HUDEP-2 (cell line): ENCODE results near the gene B3GNT2.

ENCODE experiments used
- DNase-seq, 76 experiments: peaks; one replicate each; lab custom pipeline; 2025; ENCODE audit not compliant: unreplicated experiment in 76 of 76; lab: John Stamatoyannopoulos, UW

Gene B3GNT2

DNA sequence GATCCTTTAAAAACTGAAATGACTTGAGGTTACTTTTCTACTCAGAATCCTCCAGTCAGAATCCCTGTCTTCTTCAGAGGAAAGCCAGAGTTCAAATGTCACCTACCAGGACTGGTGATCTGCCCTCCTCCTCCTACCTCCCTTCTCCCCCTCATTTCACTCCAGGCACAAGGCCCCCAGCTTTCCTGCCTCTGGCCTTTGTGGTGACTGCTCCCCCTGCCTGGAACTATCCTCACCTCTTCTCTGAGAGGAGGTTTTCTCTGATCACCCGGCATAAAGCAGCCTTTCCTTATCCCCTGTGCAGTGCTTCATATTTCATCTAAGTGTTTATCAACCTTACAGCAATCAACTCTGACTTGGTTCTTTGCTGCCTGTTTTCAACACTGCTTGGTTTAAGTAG, 6.8 kb downstream of the B3GNT2 start:
- DNase-seq: no peak

DNA sequence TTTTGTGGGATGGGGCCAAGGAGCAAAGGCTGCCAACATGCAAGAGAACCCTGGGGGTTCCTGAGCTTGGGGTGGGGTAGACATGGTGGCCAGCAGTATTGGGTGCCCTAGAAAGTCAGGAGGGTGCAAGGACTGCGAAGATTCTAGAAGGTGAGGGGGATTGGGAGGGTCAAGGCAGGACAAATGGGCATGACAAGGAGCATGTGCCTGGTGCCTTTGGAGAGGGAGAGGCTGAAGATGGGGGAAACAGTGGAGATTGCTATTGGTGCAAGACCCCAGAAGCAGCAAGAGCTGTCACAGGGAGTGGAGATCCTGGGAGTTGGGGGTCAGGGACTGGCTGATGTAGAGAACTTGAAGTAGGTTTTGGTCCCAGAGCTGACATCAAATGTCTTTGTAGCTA, 7.5 kb downstream of the B3GNT2 start:
- DNase-seq: no peak

DNA sequence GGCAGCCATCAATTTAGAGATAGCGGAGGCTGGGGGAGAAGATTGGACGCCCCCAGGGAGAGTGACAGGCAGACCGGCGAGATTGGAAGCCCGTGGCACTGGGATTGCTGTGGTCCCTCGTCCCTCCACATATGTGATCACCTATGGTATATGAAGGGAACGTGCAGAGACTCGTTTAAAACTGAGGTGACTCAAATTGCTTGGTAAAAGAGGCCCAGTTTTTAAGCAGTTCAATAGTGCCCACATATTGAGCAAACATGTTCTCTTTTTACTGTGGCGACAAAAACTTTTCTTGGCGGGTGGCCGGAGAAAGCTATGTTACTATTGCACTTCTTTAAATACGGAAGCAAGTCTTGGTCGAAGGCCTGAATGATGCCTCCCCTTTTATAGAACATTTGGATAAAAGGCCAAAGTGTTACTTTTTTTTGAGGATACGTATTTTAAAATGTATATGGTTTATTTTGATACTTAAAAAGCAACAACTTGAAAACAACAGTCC, 9.1 kb downstream of the B3GNT2 start:
- no peak for DNase-seq

DNA sequence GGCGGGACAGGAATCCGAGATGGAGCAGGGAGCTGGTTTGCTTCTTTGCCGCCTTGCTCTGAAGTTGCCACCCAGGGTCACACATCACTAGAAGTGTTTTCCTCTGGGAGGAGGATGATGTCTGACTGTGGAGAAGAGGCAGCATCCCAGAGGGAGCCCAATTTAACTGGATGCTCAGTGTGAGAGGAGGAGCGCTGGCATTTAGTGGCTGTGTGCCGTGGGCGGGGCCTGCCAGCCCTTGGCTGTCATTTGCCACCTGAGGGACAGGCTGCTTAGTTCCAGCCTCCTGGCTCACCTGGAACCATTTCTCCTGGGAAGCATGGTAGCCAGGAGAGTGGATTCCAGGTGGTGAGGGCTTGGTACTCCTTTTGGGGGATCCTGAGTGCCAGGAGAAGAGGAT, 9.6 kb downstream of the B3GNT2 start:
- no peak for DNase-seq

DNA sequence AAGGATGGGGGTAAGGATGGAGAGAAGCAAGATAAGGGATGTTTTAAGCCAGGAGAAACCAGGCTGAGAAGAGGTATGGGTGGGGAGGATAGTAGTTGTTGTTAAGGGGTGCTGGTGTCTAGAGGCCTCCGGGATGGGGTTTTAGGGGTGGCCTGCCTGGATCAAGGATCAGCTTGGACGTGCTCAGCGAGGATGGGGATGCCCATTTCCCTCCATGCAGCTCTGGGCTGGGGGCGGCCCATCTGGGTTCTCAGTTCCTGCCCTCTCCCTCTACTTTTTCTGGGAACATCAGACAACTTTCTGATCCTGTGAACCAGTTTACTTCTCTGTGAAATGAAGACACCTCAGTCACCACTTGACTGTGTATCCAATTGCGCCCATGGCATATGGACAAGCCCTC, 10.1 kb downstream of the B3GNT2 start:
- no peak for DNase-seq

DNA sequence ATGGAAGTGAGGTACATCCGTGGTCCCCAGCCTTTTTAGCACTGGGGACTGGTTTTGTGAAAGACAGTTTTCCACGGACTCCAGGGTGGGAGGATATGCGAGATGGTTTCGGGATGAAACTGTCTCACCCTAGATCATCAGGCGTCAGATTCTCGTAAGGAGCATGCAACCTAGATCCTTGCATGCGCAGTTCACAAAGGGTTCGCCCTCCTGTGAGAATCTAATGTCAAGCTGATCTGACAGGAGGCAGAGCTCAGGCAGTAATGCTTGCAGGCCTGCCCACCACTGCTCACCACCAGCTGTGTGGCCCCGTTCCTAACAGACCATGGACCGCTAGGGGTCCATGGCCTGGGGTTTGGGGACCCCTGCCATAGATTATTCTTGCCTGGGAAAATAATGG, 11.6 kb downstream of the B3GNT2 start:
- DNase-seq: no peak

DNA sequence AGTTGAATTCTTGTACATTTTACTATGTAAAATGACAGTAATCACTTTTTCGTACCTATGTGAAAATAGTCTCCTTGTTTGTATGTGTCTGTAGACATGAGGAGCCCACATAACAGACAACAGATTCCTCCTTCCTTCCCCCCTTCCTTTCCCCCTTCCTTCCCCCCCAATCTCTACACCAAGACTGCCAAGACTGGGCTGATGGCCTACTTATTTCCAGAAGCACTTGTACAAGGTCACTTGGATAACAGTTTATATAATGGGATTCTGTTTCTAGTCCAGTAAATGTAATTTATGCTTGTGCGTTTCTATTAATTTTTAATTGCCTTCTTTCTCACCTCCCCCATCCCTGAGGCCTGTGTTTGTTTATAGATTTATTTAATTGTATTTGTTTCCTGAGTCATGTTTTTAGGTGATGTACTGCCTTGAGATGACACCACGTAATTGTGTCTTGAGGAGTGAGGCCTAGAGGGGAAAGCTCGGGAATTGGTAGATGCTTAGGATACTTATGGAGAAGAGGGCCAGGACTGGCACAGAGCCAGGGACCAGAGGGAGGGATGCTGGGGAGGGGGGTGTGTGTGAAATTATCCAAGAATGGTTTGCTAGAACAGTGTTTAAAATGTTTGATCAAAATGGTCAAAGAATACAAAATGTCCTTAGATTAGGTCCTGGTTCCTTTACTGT, 12.3 kb downstream of the B3GNT2 start:
- DNase-seq: peak in 1 of 76 experiments; percentile 37

DNA sequence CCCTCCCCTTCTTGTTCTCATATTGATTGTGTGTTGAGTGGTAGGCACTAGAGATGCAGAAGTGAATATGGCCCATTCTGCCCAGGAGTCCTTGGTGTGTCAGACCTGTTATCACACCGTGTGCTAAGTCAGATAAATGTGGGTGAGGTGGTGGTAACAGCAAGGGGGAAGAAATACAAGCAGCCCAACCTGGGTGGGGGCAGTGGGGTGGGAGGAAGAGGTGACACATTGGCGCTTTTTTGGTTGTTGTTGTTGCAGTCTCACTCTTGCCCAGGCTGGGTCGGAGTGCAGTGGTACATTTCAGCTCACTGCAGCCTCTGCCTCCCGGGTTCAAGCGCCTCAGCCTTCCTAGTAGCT, 12.8 kb downstream of the B3GNT2 start:
- peak in 48 of 76 experiments; percentile 7 to 72 (median 34) for DNase-seq

DNA sequence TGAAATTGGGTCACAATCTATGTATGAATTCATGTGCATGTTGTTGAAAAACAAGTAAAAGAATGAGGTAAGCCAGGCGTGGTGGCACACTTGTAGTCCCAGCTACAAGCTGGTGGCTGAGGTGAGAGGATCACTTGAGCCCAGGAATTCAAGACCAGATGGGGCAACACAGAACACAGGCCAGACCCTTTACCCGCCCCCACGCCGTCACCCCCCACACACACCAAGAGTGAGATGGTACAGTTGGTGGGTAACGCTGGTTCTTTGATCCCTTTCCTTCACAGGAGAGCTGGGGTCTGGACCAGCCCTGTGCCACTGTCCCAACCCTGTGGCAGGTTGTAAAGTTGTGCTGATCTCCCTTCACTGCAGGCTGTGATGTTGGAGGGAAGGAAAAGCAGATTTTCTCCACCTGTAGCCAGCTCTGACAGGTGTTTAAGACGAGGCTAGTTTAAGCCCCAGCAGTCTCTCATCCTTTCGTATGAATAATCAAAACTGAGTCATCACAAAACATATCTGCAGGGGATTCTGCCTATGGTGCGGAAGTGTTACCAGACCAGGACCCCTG, 13.6 kb downstream of the B3GNT2 start:
- DNase-seq: no peak

DNA sequence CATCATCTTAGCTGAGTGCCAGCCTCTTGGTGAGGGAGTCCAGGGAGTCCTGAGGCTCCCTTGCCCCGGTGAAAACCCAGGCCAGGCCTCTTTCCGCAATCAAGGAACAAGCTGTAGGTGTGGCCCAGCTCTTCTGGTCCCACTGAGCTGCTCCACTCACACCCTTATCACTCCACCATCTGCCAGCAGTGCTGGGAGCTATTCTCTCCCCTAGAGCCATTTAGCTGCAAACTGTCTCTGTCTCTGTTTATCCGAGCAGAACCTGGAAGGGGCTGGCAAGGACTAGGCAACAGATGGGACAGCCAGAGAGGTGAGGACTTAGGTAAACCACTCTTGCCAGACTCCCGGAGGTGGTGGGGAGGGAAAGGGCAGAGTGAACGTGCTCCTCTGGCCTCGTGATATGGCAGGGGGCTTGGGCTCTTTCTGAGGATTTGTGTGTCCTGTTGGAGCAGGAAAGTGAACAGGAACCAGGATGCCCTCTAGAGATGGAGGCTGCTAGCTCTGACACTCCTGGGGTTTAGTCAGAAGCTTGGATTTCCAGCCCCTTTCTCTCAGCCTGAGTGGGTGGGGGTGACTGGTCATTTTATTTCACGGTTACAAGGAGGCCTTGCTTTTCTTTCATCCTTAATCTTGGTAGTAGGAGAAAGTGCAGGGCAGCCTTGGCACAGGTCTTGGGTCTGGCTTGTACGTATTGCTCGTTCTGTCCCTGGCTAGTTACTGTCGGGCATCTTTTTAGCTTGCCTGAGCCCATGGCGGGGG, 19.6 kb downstream of the B3GNT2 start:
- peak in 63 of 76 experiments; percentile 6 to 69 (median 38) for DNase-seq

DNA sequence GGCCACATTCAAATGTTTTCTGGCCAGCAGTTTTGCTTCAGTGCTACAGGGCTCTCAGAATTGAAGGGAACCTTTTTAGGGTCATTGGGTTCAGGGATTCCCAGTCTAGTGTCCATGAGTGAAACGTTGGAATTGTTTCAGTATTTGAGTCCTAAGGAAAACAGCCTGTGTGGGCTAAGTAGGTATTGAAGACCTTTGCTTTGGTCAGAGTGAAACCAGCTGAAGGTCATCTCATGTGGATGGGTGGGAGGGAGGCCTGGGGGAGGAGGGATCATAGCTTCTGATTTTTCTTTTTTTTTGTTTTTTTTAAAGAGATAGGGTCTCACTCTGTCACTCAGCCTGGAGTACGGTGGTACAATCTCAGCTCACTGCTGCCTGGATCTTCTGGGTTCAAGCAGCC, 20.2 kb downstream of the B3GNT2 start:
- no peak for DNase-seq

DNA sequence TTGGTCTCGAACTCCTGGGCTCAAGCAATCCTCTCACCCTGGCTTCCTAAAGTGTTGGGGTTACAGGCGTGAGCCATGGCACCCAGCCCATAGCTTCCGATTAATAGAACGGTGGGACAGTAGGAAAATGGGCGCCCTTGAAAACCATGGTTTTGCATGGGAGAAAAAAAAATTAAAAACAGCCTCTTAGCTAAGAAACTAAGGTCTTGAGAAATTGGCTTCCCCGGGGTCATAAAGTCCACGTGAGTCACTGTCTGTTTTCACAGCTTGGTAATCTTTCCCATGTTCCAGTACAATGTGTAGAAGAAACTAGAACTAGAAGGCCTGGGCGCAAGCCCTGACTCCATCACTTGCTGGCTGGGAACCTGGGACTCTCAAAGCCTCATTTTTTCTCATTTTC, 20.7 kb downstream of the B3GNT2 start:
- no peak for DNase-seq

DNA sequence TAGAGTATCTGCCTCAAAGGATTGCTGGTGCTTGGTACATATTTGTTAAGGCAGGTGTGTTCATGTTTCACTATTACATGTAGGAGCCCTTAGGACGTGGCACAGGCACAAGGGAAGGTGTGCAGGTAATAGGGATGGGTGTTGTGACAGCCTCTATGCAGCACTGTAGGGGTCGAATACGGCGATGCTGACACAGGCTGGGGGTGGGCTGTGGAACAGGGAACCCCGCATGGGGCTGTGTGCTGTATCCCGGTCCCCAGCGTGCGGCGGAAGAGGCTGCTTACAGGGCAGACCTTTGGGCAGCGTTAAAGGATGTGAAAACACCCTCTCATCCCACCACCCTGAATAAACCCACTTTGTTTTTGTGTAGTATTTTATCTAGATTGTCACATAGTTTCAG, 21.5 kb downstream of the B3GNT2 start:
- DNase-seq: no peak

DNA sequence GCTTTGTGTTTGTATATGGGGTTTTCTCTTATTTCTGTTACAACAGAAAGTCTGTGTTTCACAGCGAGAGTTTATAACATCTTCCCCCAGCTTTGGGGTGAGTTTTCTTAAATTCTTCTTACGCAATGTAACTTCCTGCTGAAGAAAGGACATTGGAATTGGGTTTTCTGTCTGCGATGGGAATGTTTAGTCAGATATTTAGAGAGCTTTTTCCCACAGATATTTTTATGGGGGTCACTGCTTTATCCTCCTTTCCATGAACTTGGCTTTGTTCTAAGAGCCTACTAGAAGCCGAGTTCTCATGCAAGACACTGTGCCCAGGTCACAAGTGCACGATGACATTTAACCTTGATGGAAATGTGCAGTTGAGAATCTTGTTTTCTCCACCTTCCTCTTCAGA, 22.1 kb downstream of the B3GNT2 start:
- DNase-seq: no peak

DNA sequence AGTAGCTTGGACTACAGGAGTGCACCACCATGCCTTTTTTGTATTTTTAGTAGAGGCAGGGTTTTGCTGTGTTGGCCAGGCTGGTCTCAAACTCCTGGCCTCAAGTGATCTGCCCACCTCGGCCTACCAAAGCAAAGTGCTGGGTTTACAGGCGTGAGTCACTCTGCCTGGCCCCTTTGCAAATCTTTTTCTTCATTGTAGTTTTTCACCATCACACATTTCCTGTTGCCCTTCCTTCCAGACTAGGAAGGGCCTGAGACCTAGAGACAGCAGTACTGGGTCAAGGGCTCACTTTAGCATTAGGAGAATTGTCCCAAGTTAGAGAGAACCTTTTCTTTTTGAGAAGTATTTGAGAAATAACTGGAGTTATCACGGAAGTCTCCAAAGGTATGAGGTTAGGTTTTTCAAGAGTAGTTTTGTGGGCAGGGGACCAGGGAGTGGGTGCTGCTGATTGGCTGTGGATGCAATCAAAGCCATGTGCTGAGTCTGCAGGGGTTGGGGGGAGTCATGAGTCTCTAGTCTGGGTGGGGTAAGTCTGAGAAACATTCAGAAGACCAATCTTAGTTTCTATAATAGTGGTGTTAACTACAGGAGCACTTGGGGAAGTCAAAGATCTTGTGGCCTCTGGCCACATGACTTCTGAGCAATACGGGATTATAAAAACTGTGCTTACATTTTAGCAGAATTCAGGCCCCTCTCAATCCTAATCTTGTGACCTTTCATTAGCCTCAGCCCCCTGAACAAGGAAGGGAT, 23.7 kb downstream of the B3GNT2 start:
- no peak for DNase-seq

DNA sequence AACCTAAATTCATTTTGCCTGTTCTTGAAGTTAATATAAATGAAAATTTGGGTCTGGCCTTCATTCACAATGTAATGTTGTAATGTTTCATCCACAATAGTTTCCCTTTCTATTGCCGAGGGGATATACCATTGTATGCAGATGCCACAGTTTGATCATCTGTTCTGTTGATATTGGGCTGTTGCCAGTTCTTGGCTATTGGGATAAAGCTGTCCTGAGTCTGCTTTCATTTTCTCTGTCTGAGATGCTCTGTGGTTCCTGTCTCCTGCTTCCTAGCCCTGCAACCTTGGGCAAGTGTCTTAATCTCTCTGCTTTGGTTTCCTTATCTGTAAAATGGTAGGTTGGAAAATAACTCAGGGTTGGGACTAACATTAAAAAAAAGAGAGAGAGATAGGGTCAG, 25.2 kb downstream of the B3GNT2 start:
- DNase-seq: no peak

DNA sequence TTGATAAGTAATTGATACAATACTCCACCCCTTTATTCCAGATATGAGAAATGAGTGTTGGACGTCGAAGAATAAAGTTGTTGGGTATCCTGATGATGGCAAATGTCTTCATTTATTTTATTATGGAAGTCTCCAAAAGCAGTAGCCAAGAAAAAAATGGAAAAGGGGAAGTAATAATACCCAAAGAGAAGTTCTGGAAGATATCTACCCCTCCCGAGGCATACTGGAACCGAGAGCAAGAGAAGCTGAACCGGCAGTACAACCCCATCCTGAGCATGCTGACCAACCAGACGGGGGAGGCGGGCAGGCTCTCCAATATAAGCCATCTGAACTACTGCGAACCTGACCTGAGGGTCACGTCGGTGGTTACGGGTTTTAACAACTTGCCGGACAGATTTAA, 26.3 kb downstream of the B3GNT2 start:
- no peak for DNase-seq

DNA sequence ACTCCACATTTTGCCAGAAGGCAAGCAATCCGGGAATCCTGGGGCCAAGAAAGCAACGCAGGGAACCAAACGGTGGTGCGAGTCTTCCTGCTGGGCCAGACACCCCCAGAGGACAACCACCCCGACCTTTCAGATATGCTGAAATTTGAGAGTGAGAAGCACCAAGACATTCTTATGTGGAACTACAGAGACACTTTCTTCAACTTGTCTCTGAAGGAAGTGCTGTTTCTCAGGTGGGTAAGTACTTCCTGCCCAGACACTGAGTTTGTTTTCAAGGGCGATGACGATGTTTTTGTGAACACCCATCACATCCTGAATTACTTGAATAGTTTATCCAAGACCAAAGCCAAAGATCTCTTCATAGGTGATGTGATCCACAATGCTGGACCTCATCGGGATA, 26.8 kb downstream of the B3GNT2 start:
- DNase-seq: no peak

DNA sequence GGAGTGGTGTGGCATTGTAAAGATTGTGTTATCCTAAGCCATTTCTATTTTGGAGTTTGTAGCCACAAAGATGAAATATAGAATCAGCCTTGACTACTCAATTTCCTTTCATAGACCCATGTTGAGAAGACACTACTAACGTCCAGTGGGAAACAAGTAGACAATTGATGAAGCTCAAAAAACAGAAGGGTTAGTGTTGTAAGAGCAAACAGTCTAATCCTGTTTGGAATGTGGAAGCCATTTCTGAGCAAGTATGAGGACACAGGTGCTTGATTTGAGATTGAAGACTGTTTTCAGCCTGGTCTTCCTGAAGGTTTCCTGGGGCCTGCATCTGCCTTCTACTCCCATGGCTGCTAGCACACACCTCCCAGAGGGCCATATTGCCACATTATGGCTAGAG, 29.1 kb downstream of the B3GNT2 start:
- no peak for DNase-seq

DNA sequence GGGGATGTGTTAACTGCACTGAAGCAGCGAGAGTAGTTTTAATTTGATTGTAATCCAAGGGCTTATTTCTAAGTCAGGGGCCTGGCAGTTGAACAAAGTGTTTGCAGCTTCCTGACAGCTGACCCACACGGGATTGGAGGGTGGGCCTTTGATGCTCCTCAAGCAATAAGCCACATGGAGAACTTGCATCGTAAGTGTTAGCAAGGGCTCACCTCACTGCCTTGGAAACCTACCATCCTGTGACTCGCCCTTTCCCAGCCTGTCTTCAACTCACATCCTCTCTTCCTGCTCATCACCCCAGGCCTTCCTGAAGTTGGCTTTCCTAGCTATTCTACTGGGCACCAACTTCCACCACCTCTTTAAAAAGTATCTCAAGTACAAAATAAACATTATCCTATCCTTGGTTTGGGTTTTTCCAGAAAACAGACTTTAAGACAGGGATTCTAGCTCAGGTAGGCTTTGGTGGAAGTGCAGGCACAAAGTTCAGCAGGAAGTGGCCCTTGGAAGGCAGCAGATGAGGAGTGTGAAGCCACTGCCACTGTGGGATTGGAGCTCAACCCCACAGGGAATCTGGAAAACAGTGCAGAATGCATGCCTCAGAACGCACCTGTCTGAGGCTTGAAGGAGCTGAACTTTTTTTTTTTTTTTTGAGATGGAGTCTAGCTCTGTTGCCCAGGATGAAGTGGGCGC, 31.6 kb downstream of the B3GNT2 start:
- no peak for DNase-seq
